CD4-positive, alpha-beta memory T cell (primary cell): ENCODE data around the gene DBP. TPM values are rescaled to one million over a fixed set of nuclear protein-coding genes. Genes with fewer than 3 reads are reported as not detected.
A peak's percentile ranks its signal among the peaks of the same experiment; 100 is the strongest.

Experiments used
- CTCF ChIA-PET: fragments of 350-600 bp; sonication (Branson Sonifier 250); formaldehyde crosslinking; loops from one replicate; lab custom pipeline; 2021; ENCODE audit warnings: inconsistent platforms; ENCODE audit not compliant: partially characterized antibody; lab: Charles Lee
- POLR2A ChIA-PET: fragments of 350-600 bp; sonication (Branson Sonifier 250); formaldehyde crosslinking; loops from one replicate; lab custom pipeline; 2021; ENCODE audit not compliant: partially characterized antibody; lab: Charles Lee
- DNase-seq, 5 donors: peaks; one replicate each; pipeline versions ENCODE4 v3.0.0 to v3.0.0-alpha.2; 2020 to 2022; ENCODE audit warnings: mixed read lengths in 1 of 5
- H3K27ac ChIP-seq: one replicate; pipeline ENCODE4 v1.7.0; 2013; ENCODE audit warnings: low read depth, low read length
- H3K27me3 ChIP-seq: 2 replicates; pipeline ENCODE4 v1.7.0; 2013; ENCODE audit warnings: mild to moderate bottlenecking, low read length, moderate library complexity; ENCODE audit not compliant: insufficient read depth
- H3K36me3 ChIP-seq: 2 replicates; pipeline ENCODE4 v1.7.0; 2013; ENCODE audit warnings: mild to moderate bottlenecking, low read length, moderate library complexity; ENCODE audit not compliant: insufficient read depth
- H3K4me1 ChIP-seq: 2 replicates; pipeline ENCODE4 v1.7.0; 2013; ENCODE audit warnings: mild to moderate bottlenecking, low read length, moderate library complexity; ENCODE audit not compliant: insufficient read depth
- H3K4me3 ChIP-seq, 2 donors: one replicate each; pipeline ENCODE4 v1.7.0; 2013; ENCODE audit warnings: low read length in 2 of 2, mild to moderate bottlenecking in 1 of 2
- H3K9me3 ChIP-seq, 2 donors: one replicate each; pipeline ENCODE4 v1.7.0; 2013; ENCODE audit warnings: low read length in 2 of 2, control low read depth in 1 of 2; ENCODE audit not compliant: control insufficient read depth in 1 of 2
- H3K27ac Mint-ChIP-seq, 7 donors: one replicate each; pipeline ENCODE4 v1.8.0; 2020 to 2021; ENCODE audit warnings: mixed read lengths in 7 of 7, mild to moderate bottlenecking in 6 of 7, inconsistent platforms in 3 of 7, moderate library complexity in 3 of 7
- H3K27me3 Mint-ChIP-seq, 2 donors: one replicate each; pipeline ENCODE4 v1.8.0; 2020 to 2021; ENCODE audit warnings: mixed read lengths in 2 of 2
- H3K36me3 Mint-ChIP-seq, 2 donors: one replicate each; pipeline ENCODE4 v1.8.0; 2020 to 2021; ENCODE audit warnings: mixed read lengths in 2 of 2, inconsistent platforms in 1 of 2, mild to moderate bottlenecking in 1 of 2
- H3K4me1 Mint-ChIP-seq, 4 donors: one replicate each; pipeline ENCODE4 v1.8.0; 2020 to 2021; ENCODE audit warnings: mixed read lengths in 4 of 4, mild to moderate bottlenecking in 1 of 4
- H3K4me3 Mint-ChIP-seq, 8 donors: one replicate each; pipeline ENCODE4 v1.8.0; 2020 to 2021; ENCODE audit warnings: mixed read lengths in 8 of 8, mild to moderate bottlenecking in 7 of 8, moderate library complexity in 6 of 8, inconsistent platforms in 3 of 8
- H3K9me3 Mint-ChIP-seq, 8 donors: one replicate each; pipeline ENCODE4 v1.8.0; 2020 to 2021; ENCODE audit warnings: mixed read lengths in 8 of 8, mild to moderate bottlenecking in 5 of 8, inconsistent platforms in 3 of 8, moderate library complexity in 1 of 8
- intact Hi-C: fragments of 100-400 bp; cut with micrococcal nuclease; formaldehyde crosslinking; loops from one replicate; pipeline ENCODE4 v1.15.1; 2023
- polyA plus RNA-seq, 2 donors: library from polyadenylated mRNA; unstranded; fragments of 300-500 nt; fragmentation: Illumina TruSeq; gene quantifications; one replicate each; pipeline ENCODE4 v1.2.3, GENCODE V29; 2021
- total RNA-seq, 2 experiments: library from RNA; stranded (reverse); gene quantifications; one replicate each; pipeline ENCODE4 v1.2.3, GENCODE V29; 2021

DBP gene
- total and polyA plus RNA-seq, 4 experiments from 2014 or later, result 37.4 to 113 (median 66.0) TPM

GRCh38 chr19:48673436-48674100 lies 36.4 kb upstream of the DBP start:
- Mint-ChIP-seq H3K36me3 (no peaks in the 10 kb centered on the region), H3K4me1 (peaks cover 7 to 9% (median 8%) of the 10 kb centered on the region in 4 donors), H3K4me3 (no peak overlapping the region), H3K27ac (no peak overlapping the region), H3K27me3 (no peaks in the 10 kb centered on the region), H3K9me3 (peaks cover 0 to 2% (median 0%) of the 10 kb centered on the region in 8 donors)
- CTCF ChIA-PET, result interaction anchor here (0.6 to 3.6 kb wide), 12 partner anchors 9 to 116 kb away, joined by 3 to 34 read pairs (median 6); partner anchors contain the start of gene CA11
- no peaks in the 10 kb centered on the region for H3K9me3 ChIP-seq
- no peaks in the 10 kb centered on the region for H3K27me3 ChIP-seq
- no peaks in the 10 kb centered on the region for H3K36me3 ChIP-seq
- intact Hi-C loops, result loop anchor here (2.0 kb wide), 1 partner anchor 65 kb away; no protein-coding TSS in a partner anchor
- no peak overlapping the region for H3K4me3 ChIP-seq
- H3K4me1 ChIP-seq, result peaks cover 9% of the 10 kb centered on the region
- DNase-seq, result no peak
- H3K27ac ChIP-seq, result no peak overlapping the region
- POLR2A ChIA-PET, result interaction anchor here (1.5 to 3.3 kb wide), 2 partner anchors 28 to 78 kb away, joined by 3 to 25 read pairs; partner anchors contain the start of gene CA11

- no peak for DNase-seq
- Histone ChIP-seq H3K36me3 (no peaks in the 10 kb centered on the region), H3K27ac (no peak within 1 kb of the TSS), H3K27me3 (no peaks in the 10 kb centered on the region), H3K4me3 (no peak within 1 kb of the TSS), H3K4me1 (peaks cover 9% of the 10 kb centered on the region), H3K9me3 (no peaks in the 10 kb centered on the region)
- ChIA-PET POLR2A (no interaction called here), CTCF (no interaction called here)
- H3K36me3 Mint-ChIP-seq, result no peaks in the 10 kb centered on the region
- intact Hi-C loops, result no loop called here
- H3K4me1 Mint-ChIP-seq, result peaks cover 7 to 9% (median 8%) of the 10 kb centered on the region in 4 donors
- H3K9me3 Mint-ChIP-seq, result peaks cover 0 to 2% (median 0%) of the 10 kb centered on the region in 8 donors
- H3K4me3 Mint-ChIP-seq, result no peak within 1 kb of the TSS
- peak within 1 kb of the TSS in 1 of 7 donors; percentile 67 for H3K27ac Mint-ChIP-seq
- no peaks in the 10 kb centered on the region for H3K27me3 Mint-ChIP-seq
Observed at GRCh38 chr19:48672994-48673393, 35.8 kb upstream of the DBP start, which contains the start of gene NTN5. Gene NTN5, minus strand, starts transcription at chr19:48673017. Its CDS starts 2,031 bp downstream, at chr19:48670986.

DNA sequence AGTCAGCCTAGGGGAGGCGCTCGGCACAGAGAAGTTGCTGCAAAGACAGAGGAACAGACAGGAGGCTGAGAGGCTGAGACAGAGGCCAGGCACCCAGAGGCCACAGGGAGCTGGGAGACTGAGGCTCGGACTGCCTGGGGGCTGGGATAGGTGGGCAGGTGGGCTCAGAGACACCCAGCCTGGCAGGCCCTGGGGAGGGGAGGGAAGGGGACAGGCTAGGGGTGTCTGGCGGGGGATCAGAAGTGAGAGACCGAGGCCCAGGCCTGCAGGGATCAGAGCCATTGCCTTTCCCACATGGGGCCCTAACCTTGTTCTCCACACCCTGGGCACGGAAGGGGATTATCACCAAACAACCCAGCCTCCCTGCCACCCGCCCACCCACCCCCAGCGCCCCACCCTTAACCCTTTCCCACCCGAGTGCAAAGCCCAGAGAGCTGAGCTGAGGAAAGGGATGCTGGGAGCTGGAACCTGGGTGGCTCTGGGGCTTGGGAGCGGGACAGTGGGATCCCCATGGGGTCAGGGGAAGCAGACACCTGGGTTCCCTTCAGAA lies 34.3 kb upstream of the DBP start:
- Mint-ChIP-seq H3K36me3 (no peaks in the 10 kb centered on the region), H3K9me3 (peaks cover 0 to 2% (median 0%) of the 10 kb centered on the region in 8 donors), H3K4me3 (no peak overlapping the region), H3K27me3 (no peaks in the 10 kb centered on the region), H3K27ac (no peak overlapping the region), H3K4me1 (peaks cover 7 to 9% (median 8%) of the 10 kb centered on the region in 4 donors)
- H3K4me3 ChIP-seq, result no peak overlapping the region
- no peak for DNase-seq
- intact Hi-C loops, result no loop called here
- H3K27me3 ChIP-seq, result no peaks in the 10 kb centered on the region
- H3K4me1 ChIP-seq, result peaks cover 9% of the 10 kb centered on the region
- no peaks in the 10 kb centered on the region for H3K36me3 ChIP-seq
- POLR2A ChIA-PET, result no interaction called here
- CTCF ChIA-PET, result no interaction called here
- no peak overlapping the region for H3K27ac ChIP-seq
- no peaks in the 10 kb centered on the region for H3K9me3 ChIP-seq

- Histone ChIP-seq H3K4me1 (peaks cover 9% of the 10 kb centered on the region), H3K27ac (no peak overlapping the region), H3K4me3 (no peak overlapping the region), H3K27me3 (no peaks in the 10 kb centered on the region), H3K9me3 (no peaks in the 10 kb centered on the region), H3K36me3 (no peaks in the 10 kb centered on the region)
- ChIA-PET CTCF (no interaction called here), POLR2A (no interaction called here)
- H3K27ac Mint-ChIP-seq, result peak overlapping the region in 1 of 7 donors; percentile 37
- H3K9me3 Mint-ChIP-seq, result peaks cover 0 to 2% (median 0%) of the 10 kb centered on the region in 8 donors
- intact Hi-C loops, result no loop called here
- H3K36me3 Mint-ChIP-seq, result no peaks in the 10 kb centered on the region
- DNase-seq, result no peak
- peaks cover 7 to 9% (median 8%) of the 10 kb centered on the region in 4 donors for H3K4me1 Mint-ChIP-seq
- no peak overlapping the region for H3K4me3 Mint-ChIP-seq
- H3K27me3 Mint-ChIP-seq, result no peaks in the 10 kb centered on the region
Observed at GRCh38 chr19:48670699-48671445, 33.7 kb upstream of the DBP start.

GRCh38 chr19:48669903-48670668 lies 32.9 kb upstream of the DBP start:
- POLR2A ChIA-PET, result no interaction called here
- no peak overlapping the region for H3K27ac ChIP-seq

DNA sequence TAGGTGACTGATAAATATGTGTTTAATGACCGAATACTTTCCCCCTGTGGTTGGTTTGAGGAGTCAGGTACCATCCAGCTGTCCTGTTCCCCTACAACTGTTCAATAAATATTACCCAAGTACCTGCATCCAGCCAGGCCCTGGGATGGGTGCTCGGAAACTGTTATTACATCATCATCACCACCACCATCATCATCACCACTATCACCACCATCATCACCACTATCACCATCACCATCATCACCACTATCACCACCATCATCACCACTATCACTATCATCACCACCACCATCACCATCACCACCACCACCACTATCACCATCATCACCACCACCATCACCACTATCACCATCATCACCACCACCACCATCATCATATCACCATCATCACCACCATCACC lies 31.6 kb upstream of the DBP start:
- Mint-ChIP-seq H3K36me3 (no peaks in the 10 kb centered on the region), H3K27me3 (no peaks in the 10 kb centered on the region), H3K27ac (peak overlapping the region in 2 of 7 donors; percentile 3 to 60), H3K9me3 (peaks cover 0 to 2% (median 0%) of the 10 kb centered on the region in 8 donors), H3K4me1 (peaks cover 0 to 4% (median under 1%) of the 10 kb centered on the region in 4 donors), H3K4me3 (no peak overlapping the region)
- Histone ChIP-seq H3K27me3 (no peaks in the 10 kb centered on the region), H3K4me1 (no peaks in the 10 kb centered on the region), H3K36me3 (no peaks in the 10 kb centered on the region), H3K4me3 (no peak overlapping the region), H3K9me3 (no peaks in the 10 kb centered on the region), H3K27ac (no peak overlapping the region)
- DNase-seq, result no peak
- ChIA-PET CTCF (interaction anchor here (1.5 kb wide), 1 partner anchor 9 kb away, joined by 5 read pairs; no protein-coding TSS in a partner anchor), POLR2A (interaction anchor here (0.9 kb wide), 1 partner anchor 10 kb away, joined by 3 read pairs; no protein-coding TSS in a partner anchor)
- intact Hi-C loops, result no loop called here

More at GRCh38 chr19:48669903-48670668, 32.9 kb upstream of the DBP start:
- intact Hi-C loops, result no loop called here
- Histone ChIP-seq H3K36me3 (no peaks in the 10 kb centered on the region), H3K9me3 (no peaks in the 10 kb centered on the region), H3K27me3 (no peaks in the 10 kb centered on the region), H3K4me3 (no peak overlapping the region), H3K4me1 (peaks cover 2% of the 10 kb centered on the region)
- peaks cover 0 to 2% (median 0%) of the 10 kb centered on the region in 8 donors for H3K9me3 Mint-ChIP-seq
- no peaks in the 10 kb centered on the region for H3K27me3 Mint-ChIP-seq
- CTCF ChIA-PET, result no interaction called here
- H3K4me1 Mint-ChIP-seq, result peaks cover 2 to 5% (median 3%) of the 10 kb centered on the region in 4 donors
- no peak overlapping the region for H3K4me3 Mint-ChIP-seq
- peak overlapping the region in 3 of 7 donors; percentile 23 to 57 (median 53) for H3K27ac Mint-ChIP-seq
- no peaks in the 10 kb centered on the region for H3K36me3 Mint-ChIP-seq
- DNase-seq, result no peak
